ENCODE measurements around the gene LCNL1. TPM values are rescaled to one million over a fixed set of nuclear protein-coding genes. Genes with fewer than 3 reads are reported as not detected.
A peak's percentile ranks its signal among the peaks of the same experiment; 100 is the strongest.

Gene LCNL1
- polyA plus RNA-seq, 3 donors from 2014 or later = not detected

GRCh38 chr9:136990242-136990911, 7.6 kb downstream of the LCNL1 start:
- Mint-ChIP-seq H3K27ac (peak overlapping the region; percentile 63 to 95 (median 85)), H3K4me3 (peak overlapping the region; percentile 73 to 82 (median 81)), H3K4me1 (peaks cover 22 to 24% of the 10 kb centered on the region in 2 donors), H3K27me3 (ENCODE audit: low read depth in 3 of 3) (peaks cover 2 to 20% (median 12%) of the 10 kb centered on the region in 3 donors), H3K9me3 (no peaks in the 10 kb centered on the region), H3K36me3 (peaks cover 0 to 4% (median 0%) of the 10 kb centered on the region in 3 donors)
- no peak for DNase-seq

GRCh38 chr9:136991993-136992818, 9.4 kb downstream of the LCNL1 start, which contains the start of gene PAXX:
TSS of gene PAXX (plus strand) at chr9:136992422. CDS start at chr9:136992444, 22 bp downstream.
- DNase-seq = peak; percentile 92 to 94 (median 94)
- Mint-ChIP-seq H3K27me3 (ENCODE audit: low read depth in 3 of 3) (peaks cover 0 to 31% (median 17%) of the 10 kb centered on the region in 3 donors), H3K36me3 (peaks cover 0 to 4% (median 0%) of the 10 kb centered on the region in 3 donors), H3K4me1 (peaks cover 31 to 33% of the 10 kb centered on the region in 2 donors), H3K27ac (peak within 1 kb of the TSS; percentile 89 to 98 (median 96)), H3K4me3 (peak within 1 kb of the TSS; percentile 87 to 89 (median 88)), H3K9me3 (no peaks in the 10 kb centered on the region)

DNA sequence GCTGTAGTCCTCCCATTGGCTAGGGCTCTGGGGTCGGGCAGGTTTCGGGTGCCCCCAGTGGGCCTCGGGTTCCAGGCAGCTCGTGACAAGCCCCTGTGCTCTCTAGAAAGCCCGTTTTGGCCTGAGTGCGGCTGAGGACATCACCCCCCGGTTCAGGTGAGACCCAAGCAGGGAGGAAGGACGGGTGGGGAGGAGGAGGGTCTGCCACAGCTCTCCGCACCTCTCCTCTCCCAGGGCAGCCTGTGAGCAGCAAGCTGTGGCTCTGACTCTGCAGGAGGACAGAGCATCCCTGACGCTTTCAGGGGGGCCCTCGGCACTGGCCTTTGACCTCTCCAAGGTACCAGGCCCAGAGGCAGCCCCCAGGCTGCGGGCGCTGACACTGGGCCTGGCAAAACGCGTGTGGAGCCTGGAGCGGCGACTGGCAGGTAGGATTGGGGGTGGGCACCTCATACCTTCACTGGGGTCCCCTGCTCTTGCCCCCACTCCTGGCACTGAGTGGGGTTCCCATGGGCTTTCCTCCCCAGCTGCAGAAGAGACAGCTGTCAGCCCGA, 10.1 kb downstream of the LCNL1 start:
- Mint-ChIP-seq H3K36me3 (peaks cover 0 to under 1% (median 0%) of the 10 kb centered on the region in 3 donors), H3K4me3 (peak overlapping the region; percentile 87 to 89 (median 88)), H3K4me1 (peaks cover 38 to 40% of the 10 kb centered on the region in 2 donors), H3K9me3 (no peaks in the 10 kb centered on the region), H3K27me3 (ENCODE audit: low read depth in 3 of 3) (peaks cover 5 to 37% (median 21%) of the 10 kb centered on the region in 3 donors), H3K27ac (peak overlapping the region; percentile 89 to 98 (median 96))
- DNase-seq = no peak

DNA sequence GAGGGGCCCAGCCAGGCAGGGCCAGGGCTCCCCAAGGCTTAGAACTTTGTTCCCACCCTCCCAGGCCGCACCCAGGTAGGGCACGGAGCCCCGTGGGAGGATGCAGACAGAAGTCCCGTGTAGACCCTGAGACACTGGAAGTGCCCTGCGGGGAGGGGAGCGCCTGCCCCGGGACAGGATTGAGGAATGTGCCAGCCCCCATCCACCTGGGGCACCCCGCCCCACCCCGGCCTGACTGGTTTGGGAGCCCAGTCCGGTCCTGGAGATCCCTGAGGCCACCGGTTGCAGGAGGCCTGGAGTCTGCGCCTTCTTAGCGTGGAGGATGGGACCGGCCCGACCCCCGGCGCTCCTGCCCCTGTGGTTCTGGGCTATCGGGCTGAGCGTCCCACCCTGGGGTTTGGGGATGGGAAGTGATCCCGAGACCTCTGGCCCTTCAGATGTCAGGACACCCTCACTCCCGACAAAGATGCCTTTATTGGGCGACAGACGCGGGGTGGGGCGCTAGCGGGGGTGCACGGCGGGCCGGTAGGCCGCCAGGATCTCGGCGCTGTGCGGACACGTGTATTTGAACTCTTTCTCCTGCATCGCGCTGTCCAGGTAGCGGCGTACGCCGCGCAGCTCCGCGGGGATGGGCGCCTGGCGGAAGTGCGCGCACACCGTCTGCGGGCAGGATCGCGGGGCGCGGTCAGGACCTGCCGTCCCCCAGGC, 11.5 kb downstream of the LCNL1 start:
- Mint-ChIP-seq H3K36me3 (no peaks in the 10 kb centered on the region), H3K27ac (peak overlapping the region in 5 of 6 donors; percentile 89 to 98 (median 97)), H3K4me3 (peak overlapping the region; percentile 87 to 89 (median 88)), H3K27me3 (ENCODE audit: low read depth in 3 of 3) (peaks cover 12 to 39% (median 26%) of the 10 kb centered on the region in 3 donors), H3K9me3 (no peaks in the 10 kb centered on the region), H3K4me1 (peaks cover 50 to 53% of the 10 kb centered on the region in 2 donors)
- peak in 1 of 3 donors; percentile 14 for DNase-seq

- Mint-ChIP-seq H3K27ac (peak overlapping the region in 3 of 6 donors; percentile 86 to 99 (median 99)), H3K4me1 (peaks cover 53 to 59% of the 10 kb centered on the region in 2 donors), H3K36me3 (no peaks in the 10 kb centered on the region), H3K9me3 (no peaks in the 10 kb centered on the region), H3K4me3 (peak overlapping the region; percentile 53 to 91 (median 85)), H3K27me3 (ENCODE audit: low read depth in 3 of 3) (peaks cover 13 to 41% (median 26%) of the 10 kb centered on the region in 3 donors)
- peak in 2 of 3 donors; percentile 19 to 50 for DNase-seq
Observed at GRCh38 chr9:136994888-136995230, 12.1 kb downstream of the LCNL1 start.

DNA sequence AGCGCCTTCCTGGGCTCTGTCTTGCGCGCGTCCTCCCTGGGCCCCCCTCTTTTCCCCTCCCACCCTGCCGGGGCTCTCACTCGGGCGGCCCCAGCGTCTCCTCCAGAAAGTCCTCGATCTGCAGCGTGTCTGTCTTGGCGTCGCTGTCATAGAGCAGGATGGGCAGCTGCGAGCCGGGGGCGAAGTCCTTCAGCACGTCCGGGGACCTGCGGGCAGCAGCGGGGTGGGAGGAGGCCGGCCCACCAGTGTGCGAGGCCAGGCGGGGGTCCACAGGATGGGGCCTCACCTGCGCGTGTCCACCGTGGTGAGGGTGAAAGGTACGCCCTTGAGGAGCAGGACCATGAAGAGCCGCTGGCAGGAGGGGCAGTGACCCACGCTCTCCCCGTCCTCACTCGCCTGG, 12.6 kb downstream of the LCNL1 start:
- H3K36me3 Mint-ChIP-seq = no peaks in the 10 kb centered on the region
- H3K27ac Mint-ChIP-seq = peak overlapping the region in 5 of 6 donors; percentile 35 to 99 (median 86)
- H3K4me1 Mint-ChIP-seq = peaks cover 58 to 64% of the 10 kb centered on the region in 2 donors
- peak overlapping the region; percentile 53 to 91 (median 85) for H3K4me3 Mint-ChIP-seq
- H3K27me3 Mint-ChIP-seq (ENCODE audit: low read depth in 3 of 3) = peaks cover 18 to 47% (median 30%) of the 10 kb centered on the region in 3 donors
- no peaks in the 10 kb centered on the region for H3K9me3 Mint-ChIP-seq
- DNase-seq = no peak

DNA sequence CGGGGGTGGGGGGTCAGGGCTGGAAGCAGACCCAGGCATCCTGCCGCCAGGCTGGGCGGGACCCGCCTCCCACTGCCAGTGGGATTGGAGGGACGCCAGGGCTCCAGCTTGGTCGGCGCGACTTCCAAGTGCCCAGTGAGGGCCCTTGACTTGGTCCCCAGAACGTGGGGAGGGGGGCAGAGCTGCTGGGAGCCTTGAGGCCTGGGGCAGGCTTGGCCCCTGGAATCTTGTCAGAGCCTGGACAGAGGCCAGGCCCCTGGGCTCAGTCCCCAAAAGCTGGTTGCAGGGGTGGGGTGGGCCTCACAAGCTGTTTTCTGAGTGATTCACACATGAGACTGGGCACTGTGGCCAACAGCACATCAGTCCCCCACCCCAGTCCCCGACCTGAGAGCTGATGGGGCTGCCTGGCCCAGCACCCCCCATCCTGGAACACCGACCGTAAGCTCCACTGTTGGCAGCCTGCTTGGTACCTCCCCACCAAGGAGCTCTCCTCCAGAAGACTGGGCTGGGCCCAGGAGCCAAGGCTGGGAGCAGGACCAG, 13.0 kb downstream of the LCNL1 start:
- no peak for DNase-seq
- Mint-ChIP-seq H3K36me3 (no peaks in the 10 kb centered on the region), H3K27me3 (ENCODE audit: low read depth in 3 of 3) (peaks cover 20 to 47% (median 30%) of the 10 kb centered on the region in 3 donors), H3K4me1 (peaks cover 60 to 66% of the 10 kb centered on the region in 2 donors), H3K27ac (peak overlapping the region; percentile 97 to 99 (median 99)), H3K4me3 (peak overlapping the region; percentile 85 to 94 (median 89)), H3K9me3 (no peaks in the 10 kb centered on the region)

DNA sequence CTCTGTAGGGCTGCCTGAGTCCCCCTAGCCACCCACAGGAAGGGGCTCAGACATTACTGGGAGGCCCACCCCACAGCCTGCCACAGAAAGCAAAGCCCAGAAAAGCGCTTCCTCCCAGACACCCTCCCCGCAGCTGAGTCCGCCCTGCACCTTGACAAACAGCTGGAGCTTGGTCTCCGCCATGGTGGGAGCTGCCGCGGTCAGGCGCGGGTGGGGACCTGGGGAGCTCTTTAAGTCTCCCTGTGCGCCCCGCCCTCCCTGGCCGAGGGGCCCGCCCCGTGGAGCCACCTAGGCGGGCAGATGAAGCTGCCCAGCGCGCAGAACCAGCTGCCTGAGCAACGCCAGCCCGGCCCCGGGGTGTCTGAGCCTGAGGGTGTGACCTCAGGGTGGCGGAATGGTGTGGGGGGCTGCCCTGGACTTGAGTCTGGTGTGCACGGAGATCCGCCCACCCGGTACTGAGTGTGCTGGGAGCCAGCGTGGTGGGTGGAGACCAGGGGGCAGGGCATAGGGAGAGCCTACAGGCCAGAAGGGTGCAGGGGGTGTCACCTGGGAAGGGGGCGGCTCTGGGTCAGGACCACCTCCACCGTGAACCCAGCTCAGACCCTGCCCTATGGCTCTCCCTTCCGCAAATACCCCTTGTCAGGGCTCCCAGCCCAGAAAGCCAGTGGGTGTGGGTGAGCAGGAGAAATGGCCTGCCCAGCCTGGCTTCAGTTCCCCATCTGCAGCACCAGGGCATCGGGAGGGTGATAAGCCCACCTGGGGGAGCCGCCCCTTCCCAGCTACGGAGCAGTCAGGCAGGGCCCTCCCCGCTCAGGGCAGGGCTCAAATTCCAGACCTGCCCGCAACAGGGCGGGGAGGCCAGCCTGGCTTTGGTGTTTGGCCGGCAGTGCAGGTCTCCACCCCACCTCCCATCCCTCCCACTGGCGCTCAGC, 13.8 kb downstream of the LCNL1 start, which contains the start of gene CLIC3:
TSS of gene CLIC3 (minus strand) at position 208 of the 932 bp plus-strand sequence. CDS start at position 183, 25 bp downstream.
- Mint-ChIP-seq H3K9me3 (no peaks in the 10 kb centered on the region), H3K4me1 (peaks cover 54 to 69% of the 10 kb centered on the region in 2 donors), H3K27me3 (ENCODE audit: low read depth in 3 of 3) (peaks cover 20 to 47% (median 27%) of the 10 kb centered on the region in 3 donors), H3K4me3 (peak within 1 kb of the TSS; percentile 85 to 94 (median 89)), H3K27ac (peak within 1 kb of the TSS; percentile 97 to 99 (median 99)), H3K36me3 (no peaks in the 10 kb centered on the region)
- DNase-seq = peak; percentile 80 to 87 (median 83)

- peak overlapping the region; percentile 97 to 99 (median 99) for H3K27ac Mint-ChIP-seq
- H3K4me3 Mint-ChIP-seq = peak overlapping the region; percentile 85 to 94 (median 89)
- no peaks in the 10 kb centered on the region for H3K36me3 Mint-ChIP-seq
- H3K27me3 Mint-ChIP-seq (ENCODE audit: low read depth in 3 of 3) = peaks cover 20 to 46% (median 26%) of the 10 kb centered on the region in 3 donors
- H3K4me1 Mint-ChIP-seq = peaks cover 53 to 68% of the 10 kb centered on the region in 2 donors
- no peaks in the 10 kb centered on the region for H3K9me3 Mint-ChIP-seq
- peak in 1 of 3 donors; percentile 69 for DNase-seq
Observed at GRCh38 chr9:136997371-136997770, 14.6 kb downstream of the LCNL1 start.

- no peaks in the 10 kb centered on the region for H3K9me3 Mint-ChIP-seq
- peak; percentile 92 to 96 (median 94) for DNase-seq
- peak overlapping the region; percentile 97 to 99 (median 99) for H3K27ac Mint-ChIP-seq
- peaks cover 20 to 42% (median 25%) of the 10 kb centered on the region in 3 donors for H3K27me3 Mint-ChIP-seq (ENCODE audit: low read depth in 3 of 3)
- peaks cover 53 to 67% of the 10 kb centered on the region in 2 donors for H3K4me1 Mint-ChIP-seq
- H3K4me3 Mint-ChIP-seq = peak overlapping the region; percentile 85 to 94 (median 89)
- H3K36me3 Mint-ChIP-seq = no peaks in the 10 kb centered on the region
Observed at GRCh38 chr9:136997830-136998234, 15.0 kb downstream of the LCNL1 start.

DNA sequence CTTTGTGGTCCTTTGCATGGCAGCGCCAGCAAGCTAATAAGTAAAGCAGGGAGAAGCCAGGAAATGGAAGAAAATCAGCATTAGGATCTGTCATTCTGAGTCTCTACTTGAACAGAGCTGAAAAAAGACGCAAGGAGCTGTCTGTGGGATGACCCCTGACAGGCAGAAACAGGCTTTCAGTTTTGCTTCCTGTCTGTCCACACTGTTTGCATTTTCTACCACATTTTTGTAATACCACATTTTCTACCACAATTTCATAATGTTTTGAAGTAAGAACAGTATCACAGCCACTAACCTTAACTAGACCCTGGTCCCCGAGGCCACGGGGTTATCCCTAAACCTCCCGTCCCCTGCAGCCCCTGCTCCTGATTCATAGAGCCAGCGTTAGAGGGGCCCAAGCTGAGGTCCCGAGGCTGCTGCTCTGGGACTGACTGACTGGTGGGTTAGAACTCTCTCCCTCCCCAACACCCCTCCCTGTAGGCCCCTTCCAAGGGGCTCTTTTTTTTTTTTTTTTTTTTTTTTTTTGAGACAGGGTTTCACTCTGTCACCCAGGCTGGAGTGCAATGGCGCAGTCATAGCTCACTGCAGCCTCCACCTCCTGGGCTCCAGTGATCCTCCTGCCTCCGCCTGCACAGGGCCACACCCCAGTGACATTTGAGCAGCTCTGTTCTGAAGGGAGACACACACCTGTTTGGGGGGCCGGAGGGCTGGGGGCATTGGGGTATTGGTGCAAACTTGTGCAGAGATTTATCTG, 17.6 kb downstream of the LCNL1 start:
- no peaks in the 10 kb centered on the region for H3K36me3 Mint-ChIP-seq
- peaks cover 20 to 33% (median 25%) of the 10 kb centered on the region in 3 donors for H3K27me3 Mint-ChIP-seq (ENCODE audit: low read depth in 3 of 3)
- peak overlapping the region; percentile 70 to 94 (median 84) for H3K4me3 Mint-ChIP-seq
- peaks cover 54 to 63% of the 10 kb centered on the region in 2 donors for H3K4me1 Mint-ChIP-seq
- H3K27ac Mint-ChIP-seq = peak overlapping the region; percentile 97 to 99 (median 99)
- DNase-seq = peak; percentile 88 to 89 (median 89)
- no peaks in the 10 kb centered on the region for H3K9me3 Mint-ChIP-seq
